HG03175 (cell line): ENCODE results near the gene HSDL2.
"Not testable (repeated sequence)": the region's sequence is repeated elsewhere in the genome, so short reads cannot be mapped to it uniquely, and the experiment has no call there.

Source experiments
- ATAC-seq: cut with Tn5 transposase; IDR thresholded peaks from one replicate; pipeline ENCODE4 v1.9.1; 2021; ENCODE audit warnings: mild to moderate bottlenecking, moderate library complexity; ENCODE audit not compliant: unreplicated experiment

Gene HSDL2

GRCh38 chr9:112494153-112494552 is 114.2 kb downstream of the HSDL2 start:
- ATAC-seq = no peak

- ATAC-seq = no peak
Measured at GRCh38 chr9:112495614-112496013, 115.7 kb downstream of the HSDL2 start.

- ATAC-seq = no peak
Measured at GRCh38 chr9:112496074-112496722, 116.3 kb downstream of the HSDL2 start.

DNA sequence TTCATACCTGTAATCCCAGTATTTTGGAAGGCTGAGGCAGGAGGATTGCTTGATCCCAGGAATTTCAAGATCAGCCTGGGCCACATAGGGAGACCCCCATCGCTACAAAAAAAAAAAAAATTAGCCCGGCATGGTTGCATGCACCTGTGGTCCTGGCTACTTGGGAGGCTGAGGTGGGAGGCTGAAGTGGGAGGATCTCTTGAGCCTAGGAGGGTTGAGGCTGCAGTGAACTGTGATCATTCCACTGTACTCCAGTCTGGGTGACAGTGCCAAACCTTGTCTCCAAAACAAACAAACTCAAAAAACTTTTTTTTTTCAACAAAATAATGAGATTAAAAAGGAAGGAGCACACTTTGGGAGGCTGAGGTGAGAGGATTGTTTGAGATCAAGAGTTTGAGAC is 120.9 kb downstream of the HSDL2 start:
- no peak for ATAC-seq

DNA sequence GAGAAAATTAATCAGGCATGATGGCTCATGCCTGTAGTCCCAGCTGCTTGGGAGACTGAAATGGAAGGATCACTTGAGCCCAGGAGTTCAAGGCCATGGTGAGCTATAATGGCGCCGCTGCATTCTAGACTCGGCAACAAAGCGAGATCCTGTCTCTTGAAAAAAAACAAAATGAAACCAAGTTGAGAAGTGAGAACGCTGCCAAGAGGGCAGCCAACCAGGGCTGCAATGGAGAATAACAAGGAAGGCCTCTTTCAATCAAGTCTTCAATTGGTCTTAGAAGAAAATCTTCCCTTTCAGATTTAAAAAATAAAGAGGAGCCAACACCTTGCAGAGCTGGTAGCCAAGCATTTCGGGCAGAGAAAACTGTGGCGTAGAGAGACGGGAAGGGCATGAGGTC is 121.4 kb downstream of the HSDL2 start:
- no peak for ATAC-seq

DNA sequence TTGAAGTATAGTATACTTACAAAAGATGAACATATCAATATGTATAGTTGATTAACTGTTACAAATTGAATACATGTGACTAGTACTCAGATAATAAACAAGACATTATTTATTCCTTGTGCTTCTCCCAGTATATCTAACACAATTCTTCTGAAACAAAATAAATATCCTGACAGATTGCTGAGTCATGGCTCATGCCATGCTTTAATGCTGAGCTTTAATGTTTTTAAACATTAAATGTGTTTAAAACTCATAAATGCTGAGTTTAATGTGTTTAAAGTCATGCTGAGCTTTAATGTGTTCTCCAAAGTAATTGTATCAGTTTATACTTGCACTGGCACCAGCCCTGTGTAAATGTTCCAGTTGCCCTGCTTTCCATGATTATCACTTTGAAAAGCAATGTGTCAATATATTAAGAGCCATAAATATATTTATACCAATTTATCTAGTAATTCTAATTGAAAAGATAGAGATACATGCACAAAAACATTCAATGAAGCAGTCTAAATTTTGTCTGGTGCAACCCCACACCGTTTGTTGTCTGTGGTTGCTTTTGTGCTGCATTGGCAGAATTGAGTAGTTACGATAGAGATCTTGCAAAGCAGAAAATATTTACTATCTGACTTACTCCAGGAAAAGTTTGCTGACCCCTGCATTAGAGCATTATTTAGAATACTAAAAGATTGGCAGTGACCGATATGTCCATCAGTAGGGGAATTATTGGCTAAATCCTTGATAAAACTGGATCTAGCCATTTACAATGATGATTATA is 122.5 kb downstream of the HSDL2 start:
- ATAC-seq = no peak

DNA sequence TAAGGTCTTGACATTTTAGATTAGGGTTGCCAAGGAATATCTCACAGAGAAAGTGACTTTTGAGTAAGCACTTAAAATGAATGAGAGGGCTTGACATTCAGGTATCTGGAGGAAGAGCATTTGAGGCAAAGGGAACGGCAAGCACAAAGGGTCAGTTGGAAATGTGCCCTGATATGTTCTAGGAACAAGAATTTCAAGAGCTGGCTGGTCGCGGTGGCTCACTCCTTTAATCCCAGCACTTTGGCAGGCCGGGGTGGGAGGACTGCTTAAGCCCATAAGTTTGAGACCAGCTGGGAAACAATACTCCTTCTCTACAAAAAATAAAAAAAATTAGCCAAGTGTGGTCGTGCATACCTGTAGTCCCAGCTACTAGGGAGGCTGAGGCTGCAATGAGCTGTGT is 123.3 kb downstream of the HSDL2 start:
- no peak for ATAC-seq

GRCh38 chr9:112505086-112505485 is 125.2 kb downstream of the HSDL2 start:
- no peak for ATAC-seq

GRCh38 chr9:112505607-112506006 is 125.7 kb downstream of the HSDL2 start:
- ATAC-seq = no peak

- ATAC-seq = no peak
Measured at GRCh38 chr9:112506571-112506970, 126.7 kb downstream of the HSDL2 start.

GRCh38 chr9:112507001-112507680 is 127.2 kb downstream of the HSDL2 start:
- no peak for ATAC-seq

GRCh38 chr9:112508377-112508776 is 128.5 kb downstream of the HSDL2 start:
- ATAC-seq = no peak

DNA sequence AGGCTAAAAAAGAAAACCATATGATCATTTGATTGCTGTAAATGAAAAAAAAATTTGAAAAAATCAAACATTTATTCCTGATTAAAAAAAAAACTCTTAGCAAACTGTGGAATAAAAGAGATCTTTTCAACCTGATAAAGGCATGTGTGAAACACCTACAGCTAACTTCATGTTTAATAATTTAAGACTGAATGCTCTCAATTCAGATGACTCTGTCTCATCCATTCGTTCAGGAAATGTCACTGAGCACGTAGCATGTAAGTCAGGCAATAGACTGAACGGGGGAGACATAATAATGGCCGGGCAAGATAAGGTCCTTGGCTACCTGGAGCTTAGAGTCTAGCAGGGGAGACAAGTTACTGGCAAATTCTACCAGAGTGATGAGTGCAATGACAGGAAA is 132.5 kb downstream of the HSDL2 start:
- not testable (repeated sequence) for ATAC-seq

DNA sequence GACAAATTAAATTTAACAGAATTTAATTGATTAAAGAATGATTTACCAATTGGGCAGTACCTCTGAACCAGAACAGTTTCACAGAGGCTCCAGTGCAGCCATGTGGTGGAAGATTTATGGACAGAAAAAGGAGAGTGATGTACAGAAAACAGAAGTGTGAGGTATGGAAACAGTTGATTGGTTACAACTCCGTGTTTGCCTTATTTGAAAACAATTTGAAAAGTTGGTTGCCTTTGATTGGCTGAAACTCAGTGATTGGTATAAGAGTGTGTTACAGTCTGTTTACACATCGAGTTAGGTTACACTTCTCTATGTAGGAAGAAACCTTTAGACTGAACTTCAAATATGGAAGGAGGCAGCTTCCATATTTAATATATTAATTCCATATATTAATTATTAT is 136.9 kb downstream of the HSDL2 start:
- no peak for ATAC-seq

- no peak for ATAC-seq
Measured at GRCh38 chr9:112520069-112520468, 140.2 kb downstream of the HSDL2 start.

- ATAC-seq = no peak
Measured at GRCh38 chr9:112520656-112521055, 140.7 kb downstream of the HSDL2 start.
